Muscle layer of colon (tissue), 2 donors: ENCODE data around the gene ZC3H12C.

ENCODE experiments used
- H3K27ac ChIP-seq: one replicate; pipeline ENCODE4 v1.7.0; 2013; ENCODE audit warnings: low read depth, mild to moderate bottlenecking, low read length, moderate library complexity
- H3K27me3 ChIP-seq, 2 donors: one replicate each; pipeline ENCODE4 v1.7.0; 2013; ENCODE audit warnings: low read length in 2 of 2, mild to moderate bottlenecking in 2 of 2; ENCODE audit not compliant: insufficient read depth in 2 of 2, control insufficient read depth in 1 of 2
- H3K36me3 ChIP-seq: one replicate; pipeline ENCODE4 v1.7.0; 2013; ENCODE audit warnings: mild to moderate bottlenecking, low read length; ENCODE audit not compliant: insufficient read depth
- H3K4me1 ChIP-seq: one replicate; pipeline ENCODE4 v1.7.0; 2013; ENCODE audit warnings: mild to moderate bottlenecking, low read length; ENCODE audit not compliant: insufficient read depth
- H3K4me3 ChIP-seq, 2 donors: one replicate each; pipeline ENCODE4 v1.7.0; 2013; ENCODE audit warnings: low read length in 2 of 2, low read depth in 1 of 2, mild to moderate bottlenecking in 1 of 2, moderate library complexity in 1 of 2
- H3K9ac ChIP-seq: one replicate; pipeline ENCODE4 v1.7.0; 2013; ENCODE audit warnings: low read length
- H3K9me3 ChIP-seq: one replicate; pipeline ENCODE4 v1.7.0; 2013; ENCODE audit warnings: mild to moderate bottlenecking, low read length
- donor health status: abdominal sarcoma.
- donor health status: Adenocarcinoma of cecum.

ZC3H12C gene

GRCh38 chr11:110159476-110159875, 66.3 kb downstream of the ZC3H12C start:
- Histone ChIP-seq H3K4me3 (no peak overlapping the region), H3K9ac (no peak overlapping the region), H3K9me3 (no peaks in the 10 kb centered on the region), H3K4me1 (no peaks in the 10 kb centered on the region), H3K27ac (no peak overlapping the region), H3K27me3 (no peaks in the 10 kb centered on the region), H3K36me3 (peaks cover 19% of the 10 kb centered on the region)

GRCh38 chr11:110160016-110160415, 66.8 kb downstream of the ZC3H12C start:
- Histone ChIP-seq H3K27ac (no peak overlapping the region), H3K9me3 (no peaks in the 10 kb centered on the region), H3K27me3 (no peaks in the 10 kb centered on the region), H3K36me3 (peaks cover 24% of the 10 kb centered on the region), H3K4me1 (no peaks in the 10 kb centered on the region), H3K9ac (no peak overlapping the region), H3K4me3 (no peak overlapping the region)

- H3K4me1 ChIP-seq: no peaks in the 10 kb centered on the region
- H3K9ac ChIP-seq: no peak overlapping the region
- no peak overlapping the region for H3K4me3 ChIP-seq
- no peak overlapping the region for H3K27ac ChIP-seq
- peaks cover 28% of the 10 kb centered on the region for H3K36me3 ChIP-seq
- H3K27me3 ChIP-seq: no peaks in the 10 kb centered on the region
- no peaks in the 10 kb centered on the region for H3K9me3 ChIP-seq
Observed at GRCh38 chr11:110160437-110160836, 67.2 kb downstream of the ZC3H12C start.

GRCh38 chr11:110161061-110161460, 67.9 kb downstream of the ZC3H12C start:
- no peak overlapping the region for H3K4me3 ChIP-seq
- no peak overlapping the region for H3K9ac ChIP-seq
- H3K4me1 ChIP-seq: no peaks in the 10 kb centered on the region
- H3K9me3 ChIP-seq: no peaks in the 10 kb centered on the region
- H3K27me3 ChIP-seq: no peaks in the 10 kb centered on the region
- H3K36me3 ChIP-seq: peaks cover 31% of the 10 kb centered on the region
- H3K27ac ChIP-seq: no peak overlapping the region

GRCh38 chr11:110162216-110162615, 69.0 kb downstream of the ZC3H12C start:
- H3K9me3 ChIP-seq: no peaks in the 10 kb centered on the region
- no peaks in the 10 kb centered on the region for H3K27me3 ChIP-seq
- H3K4me1 ChIP-seq: no peaks in the 10 kb centered on the region
- no peak overlapping the region for H3K27ac ChIP-seq
- H3K9ac ChIP-seq: no peak overlapping the region
- peaks cover 31% of the 10 kb centered on the region for H3K36me3 ChIP-seq
- H3K4me3 ChIP-seq: no peak overlapping the region

DNA sequence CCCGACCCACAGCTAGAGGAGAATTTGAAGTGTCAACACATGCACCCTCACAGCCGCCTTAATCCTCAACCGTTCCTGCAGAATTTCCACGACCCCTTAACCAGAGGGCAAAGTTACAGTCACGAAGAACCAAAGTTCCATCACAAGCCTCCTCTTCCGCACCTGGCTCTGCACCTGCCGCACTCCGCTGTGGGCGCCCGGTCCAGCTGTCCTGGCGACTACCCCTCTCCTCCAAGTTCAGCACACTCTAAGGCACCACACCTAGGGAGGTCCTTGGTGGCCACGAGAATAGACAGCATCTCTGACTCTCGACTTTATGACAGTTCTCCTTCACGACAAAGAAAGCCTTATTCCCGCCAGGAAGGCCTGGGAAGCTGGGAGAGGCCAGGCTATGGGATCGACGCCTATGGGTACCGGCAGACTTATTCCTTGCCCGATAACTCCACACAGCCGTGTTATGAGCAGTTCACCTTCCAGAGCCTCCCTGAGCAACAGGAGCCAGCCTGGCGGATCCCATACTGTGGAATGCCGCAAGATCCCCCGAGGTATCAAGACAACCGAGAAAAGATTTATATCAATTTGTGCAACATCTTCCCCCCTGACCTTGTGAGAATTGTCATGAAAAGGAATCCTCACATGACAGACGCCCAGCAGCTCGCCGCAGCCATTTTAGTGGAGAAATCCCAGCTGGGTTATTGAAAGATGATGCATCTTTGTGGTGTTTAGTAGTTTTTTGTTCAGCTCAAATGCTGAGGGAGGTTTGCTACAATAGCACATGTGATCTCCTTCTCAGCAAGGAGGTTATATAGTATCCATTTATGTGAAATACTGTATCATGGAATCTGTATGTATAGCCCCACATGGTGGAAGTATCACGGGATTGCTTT, 72.1 kb downstream of the ZC3H12C start:
- H3K36me3 ChIP-seq: peaks cover 18% of the 10 kb centered on the region

DNA sequence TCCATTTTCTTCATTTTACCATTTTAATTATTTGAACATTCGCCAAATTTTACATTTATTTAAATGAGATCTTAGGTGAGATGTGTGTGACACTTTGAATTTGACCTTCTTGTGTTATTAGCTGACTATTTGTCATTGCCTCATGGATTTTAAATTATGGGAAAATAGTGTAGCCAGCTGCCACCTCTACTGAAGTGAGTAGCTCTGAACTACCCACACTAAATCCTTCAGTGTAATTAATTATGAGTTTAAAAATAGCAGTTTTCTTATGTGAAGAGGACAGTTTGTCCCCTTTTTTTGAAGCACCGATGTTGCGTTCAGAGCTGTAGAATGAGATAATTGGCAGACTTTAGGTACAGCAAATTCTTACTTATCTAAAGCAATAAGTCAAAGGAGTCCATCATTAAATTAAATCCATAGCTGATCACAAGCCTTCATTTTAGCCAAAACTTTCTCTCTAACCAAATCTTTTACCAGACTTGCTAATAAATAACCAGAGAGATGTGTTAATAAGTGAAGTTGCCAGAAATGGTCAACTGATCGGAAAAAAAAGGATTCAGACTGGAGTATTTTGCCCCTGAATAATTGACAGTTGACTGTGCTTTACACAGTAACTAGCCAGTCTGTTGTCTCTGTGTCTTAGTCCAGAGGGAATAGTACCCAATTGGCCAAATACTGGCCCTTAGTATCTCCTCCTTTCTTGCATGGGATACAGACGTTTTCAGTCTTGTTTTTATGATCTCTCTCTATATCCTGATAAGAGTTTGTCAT, 75.0 kb downstream of the ZC3H12C start:
- no peaks in the 10 kb centered on the region for H3K9me3 ChIP-seq
- no peaks in the 10 kb centered on the region for H3K4me1 ChIP-seq
- peaks cover 18% of the 10 kb centered on the region for H3K36me3 ChIP-seq
- no peak overlapping the region for H3K27ac ChIP-seq
- H3K27me3 ChIP-seq: no peaks in the 10 kb centered on the region
- no peak overlapping the region for H3K4me3 ChIP-seq
- no peak overlapping the region for H3K9ac ChIP-seq

More for the DNA sequence above, 72.1 kb downstream of the ZC3H12C start:
- no peaks in the 10 kb centered on the region for H3K27me3 ChIP-seq
- H3K4me1 ChIP-seq: no peaks in the 10 kb centered on the region
- no peaks in the 10 kb centered on the region for H3K9me3 ChIP-seq
- H3K9ac ChIP-seq: no peak overlapping the region
- no peak overlapping the region for H3K4me3 ChIP-seq
- no peak overlapping the region for H3K27ac ChIP-seq

DNA sequence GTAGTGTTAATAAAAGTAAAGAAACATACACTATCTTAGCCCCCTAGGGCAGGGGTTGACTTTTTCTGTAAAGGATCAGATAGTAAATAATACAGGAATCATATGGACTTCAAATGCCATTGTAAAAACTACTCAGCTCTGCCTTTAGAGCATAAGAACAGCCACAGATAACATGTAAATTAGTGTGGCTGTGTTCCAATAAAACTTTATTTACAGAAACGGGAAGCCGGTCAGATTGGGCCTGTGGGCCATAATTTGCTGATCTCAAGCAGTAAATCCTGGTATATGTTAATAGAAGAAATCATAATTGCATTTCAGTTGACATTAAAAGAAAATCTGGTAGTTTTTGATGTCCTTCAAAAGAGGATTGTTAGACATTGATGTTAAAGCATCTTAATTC, 76.5 kb downstream of the ZC3H12C start:
- no peak overlapping the region for H3K4me3 ChIP-seq
- peaks cover 9% of the 10 kb centered on the region for H3K36me3 ChIP-seq
- no peak overlapping the region for H3K27ac ChIP-seq
- no peak overlapping the region for H3K9ac ChIP-seq
- peaks cover 3% of the 10 kb centered on the region for H3K4me1 ChIP-seq
- no peaks in the 10 kb centered on the region for H3K27me3 ChIP-seq
- H3K9me3 ChIP-seq: no peaks in the 10 kb centered on the region

DNA sequence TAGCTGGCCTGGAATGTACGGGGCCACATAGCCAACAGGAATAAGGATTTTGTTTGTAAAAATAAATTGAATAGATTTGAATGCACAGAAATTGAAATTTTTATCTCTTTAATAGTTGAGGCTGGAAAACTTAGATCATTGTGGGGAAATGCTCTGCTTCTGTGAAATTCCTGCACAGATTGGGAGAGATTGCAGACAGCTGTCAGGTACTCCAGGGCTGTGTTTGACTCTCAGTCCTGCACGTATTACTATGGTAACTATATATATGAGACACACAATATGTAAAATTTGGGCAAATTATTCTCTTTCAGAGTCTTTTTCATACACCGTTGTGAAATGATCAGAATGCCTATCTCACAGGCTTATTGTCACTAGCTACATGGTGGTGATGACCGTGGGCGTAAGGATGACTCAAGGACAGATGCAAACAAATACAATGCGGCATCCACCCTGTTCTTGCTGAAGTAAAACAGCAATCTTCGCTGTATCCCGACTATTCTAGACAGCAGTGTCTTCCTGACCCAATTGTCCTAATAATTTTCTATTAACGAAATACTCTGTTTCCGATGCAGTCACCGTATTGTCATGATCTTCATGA, 79.4 kb downstream of the ZC3H12C start:
- no peaks in the 10 kb centered on the region for H3K36me3 ChIP-seq
- H3K4me1 ChIP-seq: peaks cover 12% of the 10 kb centered on the region

DNA sequence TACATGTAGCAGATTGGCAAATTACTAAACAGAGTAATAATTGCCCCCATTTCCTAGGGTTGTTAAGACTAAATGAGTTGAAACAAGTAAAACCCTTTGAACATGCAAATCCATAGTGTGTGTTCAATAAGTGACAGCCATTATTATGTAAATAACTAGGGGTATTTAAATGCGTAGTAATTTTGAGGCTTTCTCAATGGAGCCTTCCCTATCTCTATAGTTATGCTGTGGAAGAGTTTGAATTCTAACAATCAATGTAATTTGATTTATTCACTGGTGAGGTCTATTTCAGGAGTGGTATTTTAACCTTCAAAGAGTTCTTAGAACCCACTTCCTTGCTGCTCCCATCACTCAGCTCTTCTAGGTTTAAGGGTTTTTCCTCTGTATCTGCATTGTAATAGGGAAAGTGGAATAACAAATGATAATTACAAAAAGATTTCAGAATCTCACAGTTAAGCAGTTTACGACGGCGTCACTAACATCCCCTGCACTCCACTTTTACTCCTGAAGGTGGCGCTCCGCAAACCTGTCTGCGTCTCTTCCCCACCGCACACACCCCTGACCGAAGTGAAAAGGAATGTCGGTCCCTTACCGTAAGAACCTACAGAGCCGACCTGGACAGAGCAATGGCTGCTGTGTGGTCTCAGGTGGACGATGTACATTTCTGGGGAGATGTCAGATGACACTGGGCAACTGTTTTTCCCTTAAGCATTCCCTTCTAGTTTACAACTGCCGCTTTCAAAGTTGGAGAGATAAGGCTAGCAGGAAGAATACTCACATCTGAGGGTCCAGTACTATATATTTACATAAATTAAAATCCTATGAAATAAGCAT, 80.8 kb downstream of the ZC3H12C start:
- no peaks in the 10 kb centered on the region for H3K27me3 ChIP-seq
- H3K27ac ChIP-seq: no peak overlapping the region
- peaks cover 12% of the 10 kb centered on the region for H3K4me1 ChIP-seq
- H3K9ac ChIP-seq: no peak overlapping the region
- no peak overlapping the region for H3K4me3 ChIP-seq
- no peaks in the 10 kb centered on the region for H3K9me3 ChIP-seq
- H3K36me3 ChIP-seq: no peaks in the 10 kb centered on the region

More for the DNA sequence above, 79.4 kb downstream of the ZC3H12C start:
- Histone ChIP-seq H3K9me3 (no peaks in the 10 kb centered on the region), H3K4me3 (no peak overlapping the region), H3K9ac (no peak overlapping the region), H3K27me3 (no peaks in the 10 kb centered on the region), H3K27ac (no peak overlapping the region)
